H1 (cell line): ENCODE results near the gene TAAR9.

Experiments
- ASH2L ChIP-seq: fragments of 200-600, 300-600 bp; sonication (generic); IDR thresholded peaks from one replicate; pipeline ENCODE4 v1.7.1; 2017; ENCODE audit warnings: low read length
- KDM1A ChIP-seq: fragments of 200-600, 300-600 bp; sonication (generic); IDR thresholded peaks from 2 replicates; pipeline ENCODE4 v1.7.1; 2016; ENCODE audit warnings: mild to moderate bottlenecking, low read length, borderline replicate concordance
- POU5F1 ChIP-seq: IDR thresholded peaks from 2 replicates; pipeline ENCODE4 v1.6.1; 2011; ENCODE audit warnings: low read depth, mild to moderate bottlenecking, low read length, moderate library complexity
- TAF1 ChIP-seq: IDR thresholded peaks from 2 replicates; pipeline ENCODE4 v1.6.1; 2011; ENCODE audit warnings: mild to moderate bottlenecking, low read depth, low read length
- YY1 ChIP-seq: IDR thresholded peaks from 2 replicates; pipeline ENCODE4 v1.6.1; 2011; ENCODE audit warnings: low read depth, mild to moderate bottlenecking, low read length
- TF ChIP-seq, protein P1 (sequence below), 3 experiments: IDR thresholded peaks; 1 replicate in 2 of 3; 2 replicates in 1 of 3; pipeline versions ENCODE4 v1.5.1 to v1.6.1; 2011; ENCODE audit warnings: low read length in 3 of 3, mild to moderate bottlenecking in 3 of 3, inconsistent platforms in 2 of 3, low read depth in 1 of 3, moderate library complexity in 1 of 3; ENCODE audit not compliant: insufficient read depth in 1 of 3; ENCODE audit errors: control extremely low read depth in 1 of 3

- TF ChIP-seq POU5F1, result no peak
- no peak for TF ChIP-seq TAF1
- no peak for TF ChIP-seq KDM1A
- no peak for TF ChIP-seq YY1
- TF ChIP-seq ASH2L, result no peak
- TF ChIP-seq, protein P1, sequence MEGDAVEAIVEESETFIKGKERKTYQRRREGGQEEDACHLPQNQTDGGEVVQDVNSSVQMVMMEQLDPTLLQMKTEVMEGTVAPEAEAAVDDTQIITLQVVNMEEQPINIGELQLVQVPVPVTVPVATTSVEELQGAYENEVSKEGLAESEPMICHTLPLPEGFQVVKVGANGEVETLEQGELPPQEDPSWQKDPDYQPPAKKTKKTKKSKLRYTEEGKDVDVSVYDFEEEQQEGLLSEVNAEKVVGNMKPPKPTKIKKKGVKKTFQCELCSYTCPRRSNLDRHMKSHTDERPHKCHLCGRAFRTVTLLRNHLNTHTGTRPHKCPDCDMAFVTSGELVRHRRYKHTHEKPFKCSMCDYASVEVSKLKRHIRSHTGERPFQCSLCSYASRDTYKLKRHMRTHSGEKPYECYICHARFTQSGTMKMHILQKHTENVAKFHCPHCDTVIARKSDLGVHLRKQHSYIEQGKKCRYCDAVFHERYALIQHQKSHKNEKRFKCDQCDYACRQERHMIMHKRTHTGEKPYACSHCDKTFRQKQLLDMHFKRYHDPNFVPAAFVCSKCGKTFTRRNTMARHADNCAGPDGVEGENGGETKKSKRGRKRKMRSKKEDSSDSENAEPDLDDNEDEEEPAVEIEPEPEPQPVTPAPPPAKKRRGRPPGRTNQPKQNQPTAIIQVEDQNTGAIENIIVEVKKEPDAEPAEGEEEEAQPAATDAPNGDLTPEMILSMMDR (IDR thresholded peaks at IDR 0.05; ENCODE audit: control extremely low read depth in 1 of 3, insufficient read depth in 1 of 3, low read depth in 1 of 3, low read length in 3 of 3), result no peak
These were observed 48.7 kb upstream of the TAAR9 start for GRCh38 chr6:132489376-132489775.
